Small intestine (tissue), 7 donors: ENCODE measurements around the gene TPX2. TPM values are rescaled to one million over a fixed set of nuclear protein-coding genes. Genes with fewer than 3 reads are reported as not detected.

Experiments used
- DNase-seq, 2 donors: peaks; one replicate each; pipeline versions ENCODE4 v3.0.0 to v3.0.0-alpha.2; 2013
- FAIRE-seq: peaks from 2 replicates; lab custom pipeline; 2012; peaks lifted over from hg19 to GRCh38; lab: Jason Lieb, UNC
- H3K27ac ChIP-seq, 3 donors: one replicate each; pipeline ENCODE4 v1.5.1; 2013; ENCODE audit warnings: low read length in 2 of 3, mild to moderate bottlenecking in 2 of 3, control low read depth in 1 of 3, inconsistent platforms in 1 of 3, low read depth in 1 of 3, moderate library complexity in 1 of 3
- H3K27me3 ChIP-seq, 3 donors: one replicate each; pipeline ENCODE4 v1.6.1; 2013; ENCODE audit warnings: low read length in 3 of 3, inconsistent platforms in 1 of 3; ENCODE audit not compliant: control insufficient read depth in 3 of 3, insufficient read depth in 3 of 3
- H3K36me3 ChIP-seq, 3 donors: one replicate each; pipeline ENCODE4 v1.6.1; 2013; ENCODE audit warnings: low read length in 3 of 3, inconsistent platforms in 1 of 3, low read depth in 1 of 3, mild to moderate bottlenecking in 1 of 3, moderate library complexity in 1 of 3; ENCODE audit not compliant: control insufficient read depth in 3 of 3, insufficient read depth in 2 of 3
- H3K4me1 ChIP-seq, 3 donors: one replicate each; pipeline ENCODE4 v1.6.1; 2013; ENCODE audit warnings: low read length in 2 of 3, inconsistent platforms in 1 of 3, low read depth in 1 of 3, mild to moderate bottlenecking in 1 of 3, moderate library complexity in 1 of 3; ENCODE audit not compliant: control insufficient read depth in 3 of 3, insufficient read depth in 2 of 3
- H3K4me3 ChIP-seq, 3 donors: one replicate each; pipeline ENCODE4 v1.5.1; 2013; ENCODE audit warnings: low read length in 3 of 3, control low read depth in 1 of 3, inconsistent platforms in 1 of 3, low read depth in 1 of 3, mild to moderate bottlenecking in 1 of 3, moderate library complexity in 1 of 3
- H3K9me3 ChIP-seq, 2 donors: one replicate each; pipeline ENCODE4 v1.6.1; 2013; ENCODE audit warnings: low read depth in 1 of 2, low read length in 1 of 2; ENCODE audit not compliant: control insufficient read depth in 2 of 2, insufficient read depth in 1 of 2
- WGBS, 3 donors: extraction: QIAGEN DNeasy Blood & Tissue Kit; methylation state at CpG; one replicate each; pipeline ENCODE4 v1.1.7; 2013; 5-methylcytosine and 5-hydroxymethylcytosine counted together
- polyA plus RNA-seq, 4 donors: library from polyadenylated mRNA; stranded (reverse) in 3 of 4; unstranded in 1 of 4; fragments of 200-250 nt in 3 of 4; fragments of 120-200 nt in 1 of 4; gene quantifications; one replicate each; pipeline versions ENCODE4 v1.2.1 to v1.2.3, GENCODE V29; 2013
- donor health status: healthy with polysubstance abuse.
- donor health status: control.
- donor health status: control.
- donor health status: Bipolar disorder and iron deficiency.
- donor health status: healthy.

Gene TPX2
- polyA plus RNA-seq, 4 donors, result 0.81 to 27.8 (median 12.1) TPM

DNA sequence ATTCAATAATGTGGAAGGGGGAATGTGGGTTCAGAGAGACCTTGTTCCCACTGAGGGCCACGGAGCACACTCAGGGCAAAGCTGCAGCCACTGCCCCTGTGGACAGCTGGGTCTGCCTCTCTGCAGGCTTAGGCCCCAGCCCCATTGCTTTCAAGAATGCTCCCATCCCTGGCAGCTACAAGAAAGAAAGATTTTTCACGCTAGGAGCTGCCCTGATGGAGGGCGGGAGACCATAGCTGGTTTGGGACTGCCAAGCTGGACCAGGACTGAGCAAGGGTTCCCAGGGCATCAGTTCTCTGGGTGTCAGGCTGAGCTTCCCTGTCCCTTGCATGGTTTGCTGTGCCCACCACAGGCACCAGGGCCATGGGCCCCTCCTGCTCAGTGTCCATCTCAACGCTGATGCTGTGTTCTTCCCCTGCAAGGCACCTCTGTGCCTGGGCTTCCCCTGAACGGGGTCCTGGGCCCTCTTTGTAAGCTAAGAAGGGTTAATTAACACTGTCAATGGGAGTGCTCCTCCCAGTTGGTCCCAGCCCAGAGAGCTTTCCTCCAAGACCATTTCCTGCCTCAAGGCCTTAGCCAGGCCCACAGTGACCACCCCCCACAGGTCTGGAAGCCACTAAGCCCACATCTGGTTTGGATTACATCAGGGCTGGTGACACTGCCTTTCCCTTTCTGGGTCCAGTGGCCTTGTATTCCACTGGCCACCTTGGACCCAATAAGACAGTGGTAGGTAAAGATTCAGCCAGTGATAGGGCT, 97.9 kb downstream of the TPX2 start:
- Histone ChIP-seq H3K9me3 (no peaks in the 10 kb centered on the region), H3K4me1 (peaks cover 0 to 11% (median 0%) of the 10 kb centered on the region in 3 donors), H3K4me3 (no peak overlapping the region), H3K27ac (no peak overlapping the region), H3K27me3 (no peaks in the 10 kb centered on the region), H3K36me3 (no peaks in the 10 kb centered on the region)
- DNase-seq (no peak), FAIRE-seq (no peak)
- 69 to 76% (median 76%) methylated on average over 5 of the region's 5 CpGs for WGBS, 3 donors

GRCh38 chr20:31837896-31838397, 98.9 kb downstream of the TPX2 start:
- DNase-seq, result no peak
- Histone ChIP-seq H3K9me3 (no peaks in the 10 kb centered on the region), H3K36me3 (no peaks in the 10 kb centered on the region), H3K4me1 (peaks cover 0 to 11% (median 0%) of the 10 kb centered on the region in 3 donors), H3K4me3 (no peak overlapping the region), H3K27ac (no peak overlapping the region), H3K27me3 (no peaks in the 10 kb centered on the region)
- no peak for FAIRE-seq
- WGBS, 3 donors, result 54 to 60% (median 59%) methylated on average over 3 of the region's 3 CpGs

DNA sequence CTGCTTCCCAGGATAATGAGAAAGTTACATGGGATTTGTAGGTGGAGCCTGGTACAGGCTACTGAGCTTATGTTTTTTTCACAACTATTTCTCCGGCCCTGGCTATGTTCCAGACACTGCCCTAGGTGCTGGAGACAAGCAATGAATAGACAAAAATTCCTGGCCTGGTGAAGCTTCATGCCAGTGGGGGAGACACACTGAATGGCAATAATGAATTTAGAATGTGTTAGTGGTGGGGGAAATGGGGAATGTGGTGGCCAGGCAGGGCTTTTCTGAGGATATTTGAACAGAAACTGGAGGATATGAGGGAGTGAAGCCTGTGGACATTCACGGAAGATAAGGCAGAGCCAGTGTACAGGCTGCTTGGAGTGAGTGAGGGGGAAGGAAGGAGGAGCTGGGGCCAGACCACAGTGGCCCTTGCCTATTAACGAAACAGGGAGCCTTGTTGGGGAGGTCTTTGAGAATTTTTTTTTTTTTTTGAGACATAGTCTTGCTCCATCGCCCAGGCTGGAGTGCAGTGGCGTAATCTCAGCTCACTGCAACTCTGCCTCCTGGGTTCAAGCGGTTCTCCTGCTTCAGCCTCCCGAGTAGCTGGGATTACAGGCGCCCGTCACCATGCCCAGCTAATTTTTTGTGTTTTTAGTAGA, 99.7 kb downstream of the TPX2 start:
- no peaks in the 10 kb centered on the region for H3K9me3 ChIP-seq
- no peak overlapping the region for H3K27ac ChIP-seq
- H3K4me1 ChIP-seq, result peaks cover 0 to 11% (median 0%) of the 10 kb centered on the region in 3 donors
- no peak overlapping the region for H3K4me3 ChIP-seq
- no peaks in the 10 kb centered on the region for H3K27me3 ChIP-seq
- DNase-seq, result no peak
- no peak for FAIRE-seq
- no peaks in the 10 kb centered on the region for H3K36me3 ChIP-seq
- 74 to 85% (median 77%) methylated on average over 9 of the region's 9 CpGs for WGBS, 3 donors

DNA sequence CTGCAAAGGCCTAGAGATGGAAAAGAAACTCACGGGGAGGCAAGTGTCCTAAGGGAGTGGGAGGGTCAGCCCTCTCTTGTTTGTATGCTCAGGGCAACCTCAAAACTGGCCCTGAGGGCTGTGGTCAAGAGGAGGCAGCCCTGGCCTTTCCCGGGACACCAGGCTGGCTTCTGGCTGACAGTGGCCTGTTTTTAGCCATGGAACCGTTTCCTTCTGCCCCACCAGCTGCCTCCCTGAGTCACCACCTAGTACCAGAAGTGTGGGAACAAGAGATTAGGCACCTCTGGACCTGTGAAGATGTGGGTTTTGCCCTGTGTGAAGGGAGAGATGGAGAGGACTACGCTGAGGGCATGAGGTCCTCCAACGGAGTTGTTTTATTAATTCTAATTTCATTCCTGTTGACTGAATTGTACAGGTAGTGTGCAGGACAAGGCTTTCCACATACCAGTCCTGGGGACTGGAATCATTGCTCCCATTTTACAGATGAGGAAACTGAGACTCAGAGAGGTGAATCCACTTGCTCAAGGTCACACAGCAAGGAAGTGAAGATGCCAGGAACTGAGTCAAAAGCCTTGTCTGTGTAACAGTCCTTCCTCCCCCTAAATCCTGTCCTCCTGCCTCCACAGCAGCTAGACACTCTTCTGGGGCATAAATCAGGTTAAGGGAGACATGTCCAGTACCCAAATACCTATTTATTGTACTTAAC, 100.8 kb downstream of the TPX2 start:
- WGBS, 3 donors, result 62 to 71% (median 64%) methylated on average over 5 of the region's 5 CpGs
- DNase-seq (no peak), FAIRE-seq (no peak)
- H3K4me3 ChIP-seq, result no peak overlapping the region
- H3K27me3 ChIP-seq, result no peaks in the 10 kb centered on the region
- H3K9me3 ChIP-seq, result no peaks in the 10 kb centered on the region
- no peaks in the 10 kb centered on the region for H3K36me3 ChIP-seq
- no peak overlapping the region for H3K27ac ChIP-seq
- H3K4me1 ChIP-seq, result peaks cover 0 to 11% (median 0%) of the 10 kb centered on the region in 3 donors

GRCh38 chr20:31840906-31841816, 102.1 kb downstream of the TPX2 start:
- DNase-seq (no peak), FAIRE-seq (no peak)
- H3K27me3 ChIP-seq, result no peaks in the 10 kb centered on the region
- H3K36me3 ChIP-seq, result no peaks in the 10 kb centered on the region
- no peak overlapping the region for H3K27ac ChIP-seq
- WGBS, 3 donors, result 67 to 72% (median 69%) methylated on average over 15 of the region's 15 CpGs
- H3K4me3 ChIP-seq, result no peak overlapping the region
- H3K9me3 ChIP-seq, result no peaks in the 10 kb centered on the region
- peaks cover 0 to 3% (median 0%) of the 10 kb centered on the region in 3 donors for H3K4me1 ChIP-seq

DNA sequence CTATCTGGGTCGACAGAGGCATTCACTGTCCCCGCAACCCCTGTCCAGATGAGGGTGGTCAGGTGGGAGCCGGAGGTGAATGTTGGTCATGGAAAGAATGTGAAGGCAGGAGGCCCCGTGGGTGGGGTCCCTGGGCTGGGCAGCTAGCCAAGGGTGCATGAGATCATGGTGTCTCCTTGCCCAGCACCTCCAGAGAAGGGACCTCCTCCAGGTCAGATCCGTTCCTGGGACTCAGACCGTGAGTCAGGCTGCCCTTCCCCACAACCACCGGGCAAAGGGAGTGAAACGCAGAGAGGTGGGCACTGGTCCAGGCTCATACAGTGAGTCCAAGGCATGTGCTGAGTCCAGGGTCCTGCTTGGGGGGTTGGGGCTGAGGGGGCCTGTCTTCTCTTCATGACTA, 102.8 kb downstream of the TPX2 start:
- H3K4me1 ChIP-seq, result no peaks in the 10 kb centered on the region
- FAIRE-seq, result no peak
- no peaks in the 10 kb centered on the region for H3K36me3 ChIP-seq
- H3K27ac ChIP-seq, result no peak overlapping the region
- DNase-seq, result no peak
- no peaks in the 10 kb centered on the region for H3K9me3 ChIP-seq
- 25 to 50% (median 45%) methylated on average over 8 of the region's 8 CpGs for WGBS, 3 donors
- no peak overlapping the region for H3K4me3 ChIP-seq
- no peaks in the 10 kb centered on the region for H3K27me3 ChIP-seq

DNA sequence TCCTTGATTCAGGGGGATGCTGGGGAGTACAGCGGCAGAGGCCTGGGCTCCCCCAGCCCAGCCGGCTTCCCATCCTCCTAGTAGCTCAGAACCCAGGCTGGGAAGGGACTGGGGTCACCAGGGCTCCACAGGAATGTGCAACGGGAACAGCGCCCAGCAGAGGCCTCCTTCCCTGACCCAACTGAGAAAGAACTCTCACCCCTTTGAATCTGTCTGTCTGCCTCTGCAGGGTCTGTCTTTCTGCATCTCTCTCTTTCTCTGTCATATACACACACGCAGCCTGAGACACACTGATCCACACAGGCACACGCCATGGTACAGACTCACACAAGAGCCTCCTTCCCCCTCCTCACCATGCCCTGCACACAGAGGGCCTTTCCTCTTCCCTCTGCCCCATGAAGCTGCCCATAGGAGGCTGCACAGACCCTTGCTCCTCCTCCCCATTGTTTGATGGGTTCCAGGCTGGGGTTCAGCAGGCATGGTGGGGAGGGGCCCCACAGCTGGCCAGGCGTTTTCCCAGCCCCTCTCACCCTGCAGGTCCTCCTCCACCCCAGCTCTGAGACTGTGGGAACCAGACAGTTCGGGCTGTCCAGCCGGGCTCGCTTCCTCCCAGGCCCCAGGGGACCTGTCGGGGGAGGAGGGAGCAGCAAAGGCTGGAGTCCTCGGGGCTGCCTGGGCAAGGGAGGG, 103.5 kb downstream of the TPX2 start:
- H3K27ac ChIP-seq, result peak overlapping the region in 1 of 3 donors; percentile 0
- no peak overlapping the region for H3K4me3 ChIP-seq
- no peaks in the 10 kb centered on the region for H3K4me1 ChIP-seq
- no peaks in the 10 kb centered on the region for H3K36me3 ChIP-seq
- peaks cover 0 to 3% (median 0%) of the 10 kb centered on the region in 3 donors for H3K27me3 ChIP-seq
- DNase-seq (no peak), FAIRE-seq (no peak)
- WGBS, 3 donors, result 57 to 69% (median 66%) methylated on average over 12 of the region's 12 CpGs
- no peaks in the 10 kb centered on the region for H3K9me3 ChIP-seq
